D721Med (cell line): Measurements from ENCODE around the gene PHLDA2.

ENCODE experiments used
- DNase-seq: peaks from one replicate; pipeline ENCODE4 v3.0.0; 2011; ENCODE audit warnings: low spot score; ENCODE audit not compliant: insufficient read length
- FAIRE-seq: peaks from 2 replicates; lab custom pipeline; 2011; peaks lifted over from hg19 to GRCh38; lab: Jason Lieb, UNC
- TF ChIP-seq, protein P1 (sequence below): IDR thresholded peaks from 2 replicates; pipeline ENCODE4 v1.5.1; 2012; ENCODE audit warnings: mild to moderate bottlenecking, control low read depth; ENCODE audit not compliant: insufficient read depth; ENCODE audit errors: missing control alignments

PHLDA2 gene

GRCh38 chr11:2891326-2892214, 37.6 kb downstream of the PHLDA2 start:
- DNase-seq (peak; percentile 63), FAIRE-seq (no peak)
- TF ChIP-seq, protein P1, sequence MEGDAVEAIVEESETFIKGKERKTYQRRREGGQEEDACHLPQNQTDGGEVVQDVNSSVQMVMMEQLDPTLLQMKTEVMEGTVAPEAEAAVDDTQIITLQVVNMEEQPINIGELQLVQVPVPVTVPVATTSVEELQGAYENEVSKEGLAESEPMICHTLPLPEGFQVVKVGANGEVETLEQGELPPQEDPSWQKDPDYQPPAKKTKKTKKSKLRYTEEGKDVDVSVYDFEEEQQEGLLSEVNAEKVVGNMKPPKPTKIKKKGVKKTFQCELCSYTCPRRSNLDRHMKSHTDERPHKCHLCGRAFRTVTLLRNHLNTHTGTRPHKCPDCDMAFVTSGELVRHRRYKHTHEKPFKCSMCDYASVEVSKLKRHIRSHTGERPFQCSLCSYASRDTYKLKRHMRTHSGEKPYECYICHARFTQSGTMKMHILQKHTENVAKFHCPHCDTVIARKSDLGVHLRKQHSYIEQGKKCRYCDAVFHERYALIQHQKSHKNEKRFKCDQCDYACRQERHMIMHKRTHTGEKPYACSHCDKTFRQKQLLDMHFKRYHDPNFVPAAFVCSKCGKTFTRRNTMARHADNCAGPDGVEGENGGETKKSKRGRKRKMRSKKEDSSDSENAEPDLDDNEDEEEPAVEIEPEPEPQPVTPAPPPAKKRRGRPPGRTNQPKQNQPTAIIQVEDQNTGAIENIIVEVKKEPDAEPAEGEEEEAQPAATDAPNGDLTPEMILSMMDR: peak; percentile 3

DNA sequence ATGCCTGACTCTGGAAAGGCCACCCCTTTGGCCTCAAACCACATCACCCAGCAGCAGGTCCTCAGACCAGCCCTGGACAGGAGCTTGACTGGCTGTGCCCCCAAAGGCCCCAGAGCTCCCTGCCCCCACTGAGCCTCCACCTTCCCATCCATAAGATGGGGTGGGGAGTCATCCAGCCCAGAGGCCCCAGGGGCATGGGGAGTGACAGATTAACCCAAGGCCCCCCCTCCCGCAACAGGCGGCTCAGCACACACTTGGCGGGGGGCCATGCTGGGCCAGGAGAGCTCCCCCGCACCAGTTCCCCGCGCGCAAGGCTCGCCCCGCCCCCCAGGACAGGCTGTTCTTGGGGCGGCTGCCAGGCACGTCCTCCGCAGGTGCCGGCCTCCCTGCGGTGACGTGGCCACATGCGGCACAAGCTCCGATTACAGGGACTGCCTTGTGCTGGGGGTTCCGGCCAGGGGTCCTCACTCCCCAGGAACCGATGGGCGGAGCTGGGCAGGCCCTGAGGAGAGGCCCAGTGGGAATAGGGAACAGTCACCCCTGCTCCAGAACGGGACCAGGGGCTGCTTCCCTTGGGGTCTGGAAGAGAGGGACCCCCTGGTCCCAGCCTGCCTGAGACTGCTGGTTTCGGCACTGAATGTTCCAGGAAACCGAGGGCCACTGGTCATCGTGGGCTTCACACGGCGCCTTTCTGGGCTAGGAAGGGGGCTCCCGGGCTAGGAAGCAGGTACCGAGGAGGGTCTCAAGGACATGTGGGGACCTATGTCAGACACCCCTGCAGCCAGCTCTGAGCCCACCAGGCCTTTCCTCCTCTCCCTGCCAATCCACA, 38.5 kb downstream of the PHLDA2 start:
- TF ChIP-seq, protein P1: no peak

DNA sequence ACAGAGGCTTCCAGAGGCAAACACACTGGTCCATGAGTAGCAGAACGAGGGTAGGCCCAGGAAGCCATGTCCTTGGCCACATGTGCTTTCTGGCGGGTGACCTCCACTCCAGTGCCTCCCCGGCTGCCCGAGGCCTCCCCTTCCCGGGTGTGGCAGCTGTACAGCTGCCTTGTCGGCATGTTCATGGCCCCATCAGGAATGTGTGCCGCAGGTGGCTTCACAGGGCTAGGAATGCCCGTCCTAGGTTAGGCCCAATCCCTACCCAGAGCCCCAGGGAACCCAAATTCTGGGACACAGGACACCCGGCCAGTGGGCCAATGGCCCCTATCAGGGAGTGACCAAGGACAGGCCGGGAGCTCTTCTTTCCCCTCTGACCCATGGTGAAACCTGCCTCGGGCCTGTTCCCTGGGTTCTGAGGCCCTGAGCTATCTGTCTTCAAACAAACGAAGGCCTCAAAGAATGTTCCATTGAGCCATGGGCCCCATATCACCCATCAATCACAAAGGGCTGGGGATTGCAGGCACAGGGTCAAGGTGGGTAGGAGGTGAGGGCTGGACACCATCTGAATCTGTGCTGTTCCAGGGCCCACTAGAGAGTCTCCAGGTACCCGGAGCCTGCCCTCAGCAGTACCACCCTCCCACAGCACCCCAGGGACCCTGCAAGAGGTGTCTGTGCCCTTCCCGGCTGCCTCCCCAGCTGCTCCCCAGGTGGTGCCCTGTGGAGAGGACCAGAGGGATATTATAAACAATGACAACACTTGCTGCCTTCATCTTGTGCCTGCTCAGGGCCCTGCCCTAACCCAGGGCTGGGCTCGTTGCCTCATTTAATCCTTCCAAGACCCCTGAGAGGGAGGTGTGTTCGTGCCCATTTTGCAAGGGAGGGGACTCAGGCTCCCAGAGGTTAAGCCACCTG, 39.6 kb downstream of the PHLDA2 start:
- FAIRE-seq (no peak), DNase-seq (no peak)
- TF ChIP-seq, protein P1: no peak

More for the DNA sequence above, 38.5 kb downstream of the PHLDA2 start:
- DNase-seq (no peak), FAIRE-seq (no peak)

DNA sequence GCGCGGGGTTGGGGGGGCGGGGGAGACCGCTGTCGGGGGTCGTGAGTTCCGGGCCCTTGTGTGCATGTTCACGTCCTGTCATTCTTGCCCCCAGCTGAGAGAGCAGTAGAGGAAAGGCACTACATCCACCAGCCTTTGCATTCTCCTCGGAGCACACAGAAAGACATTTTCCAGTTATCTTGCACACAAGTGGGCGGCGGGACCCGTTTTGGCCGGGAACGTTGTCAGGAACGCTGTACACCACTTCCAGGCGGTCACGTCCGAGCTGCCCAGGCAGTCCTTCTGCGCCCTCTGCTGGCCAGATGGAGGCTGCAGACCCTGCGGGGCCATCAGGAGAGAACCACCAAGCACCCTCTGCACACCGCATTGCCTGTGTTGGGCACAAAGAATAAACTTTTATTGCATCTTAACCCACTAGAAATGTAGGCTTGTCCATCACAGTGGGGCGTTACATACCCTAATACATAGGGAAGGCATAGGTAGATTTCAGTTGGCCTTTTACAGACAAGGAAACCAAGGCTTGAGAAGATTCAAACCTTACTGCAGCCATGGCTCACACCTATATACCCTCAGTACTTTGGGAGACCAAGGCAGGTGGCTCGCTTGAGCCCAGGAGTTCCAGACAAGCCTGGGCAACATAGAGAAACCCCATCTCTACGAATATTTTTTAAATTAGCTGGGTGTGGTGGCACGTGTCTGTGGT, 40.8 kb downstream of the PHLDA2 start:
- TF ChIP-seq, protein P1: peak; percentile 91
- DNase-seq: peak; percentile 60
- no peak for FAIRE-seq

- TF ChIP-seq, protein P1: no peak
- FAIRE-seq: no peak
- no peak for DNase-seq
Observed at GRCh38 chr11:2887515-2888195, 41.6 kb downstream of the PHLDA2 start.

DNA sequence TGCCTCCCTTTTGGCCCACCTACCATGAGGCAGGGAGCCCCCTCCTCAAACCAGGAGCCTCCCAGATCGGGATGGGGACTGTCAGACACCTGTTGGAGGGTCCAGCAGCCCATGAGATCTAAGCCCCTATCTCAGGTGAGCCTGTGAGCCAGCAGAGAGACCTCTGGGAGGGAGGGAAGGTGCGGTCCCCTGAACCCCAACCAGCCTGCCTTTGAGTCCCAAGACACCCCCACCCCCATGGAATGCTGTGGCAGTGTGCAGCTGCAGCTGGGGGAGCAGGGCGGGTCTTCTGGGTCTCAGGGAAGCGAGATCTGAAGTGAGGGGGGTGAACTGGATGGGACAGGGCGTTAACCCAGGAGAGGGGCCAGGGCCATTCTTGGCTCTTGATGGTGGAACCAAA, 42.3 kb downstream of the PHLDA2 start:
- FAIRE-seq (no peak), DNase-seq (no peak)
- TF ChIP-seq, protein P1: no peak
